Measurements from ENCODE around the gene E2F4. TPM values are rescaled to one million over a fixed set of nuclear protein-coding genes. Genes with fewer than 3 reads are reported as not detected.
A peak's percentile ranks its signal among the peaks of the same experiment; 100 is the strongest.

E2F4 gene
- total and polyA plus RNA-seq, 2 of the 8 experiments (the other 6 are each of a cell fraction or from before 2014, with no cell fraction given), result 79.9 to 157 TPM

DNA sequence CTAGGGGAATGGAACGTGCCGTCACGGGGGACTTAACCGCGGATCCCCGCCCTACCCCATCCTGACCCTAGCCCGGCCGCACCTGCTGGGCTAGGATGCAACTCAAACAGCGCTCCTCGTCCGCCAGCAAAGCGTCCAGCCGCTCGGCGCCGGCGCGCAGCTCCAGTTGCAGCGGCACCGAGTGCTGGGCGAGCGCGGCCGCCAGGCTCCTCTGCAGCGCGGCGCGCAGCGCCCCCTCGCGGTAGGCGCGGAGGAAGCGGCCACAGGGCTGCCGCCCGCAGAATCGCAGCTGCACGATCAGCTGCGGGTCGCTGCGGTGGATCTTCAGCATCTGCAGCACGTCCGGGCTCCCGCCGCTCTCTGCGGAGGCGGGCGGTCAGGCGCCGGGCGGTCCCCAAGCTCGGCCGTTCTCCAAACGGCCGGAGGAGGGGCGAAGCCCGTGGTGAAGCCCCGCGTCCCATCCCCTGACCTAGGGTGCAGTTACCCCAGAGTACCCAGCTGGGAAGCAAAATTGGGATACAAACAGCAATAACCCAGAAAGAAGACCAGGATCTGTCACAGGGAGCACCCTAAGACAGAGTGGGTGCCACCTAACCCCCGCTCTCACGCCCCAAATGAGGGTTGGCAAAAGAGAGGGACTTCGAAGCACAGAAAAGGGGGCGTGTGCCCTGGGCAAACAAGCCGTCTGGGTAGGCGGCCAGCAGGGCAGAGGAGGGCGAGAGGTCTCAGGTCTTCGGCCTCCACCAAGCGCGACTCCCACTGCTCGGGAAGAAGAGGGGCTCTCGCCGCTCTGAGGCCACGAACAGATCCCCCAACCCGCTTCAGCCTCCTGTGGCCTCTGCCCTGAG is 36.4 kb upstream of the E2F4 start (continued):
- TF ChIP-seq ATF2 (IDR thresholded peaks at IDR 0.05; ENCODE audit: low read length) (no peak), CTBP2 (IDR thresholded peaks at IDR 0.05; ENCODE audit: borderline replicate concordance, insufficient read depth, insufficient read length, low read length) (no peak), RXRA (IDR thresholded peaks at IDR 0.05; ENCODE audit: insufficient read depth, low read depth, low read length) (no peak), SIN3A (conservative IDR thresholded peaks at IDR 0.05 in 1 of 2, IDR thresholded peaks at IDR 0.05 in 1 of 2; ENCODE audit: low read depth in 1 of 2, low read length in 2 of 2) (peak in 1 of 2 experiments; percentile 60; a peak in 1 of 4 replicates), EGR1 (IDR thresholded peaks at IDR 0.05; ENCODE audit: borderline replicate concordance, low read depth, low read length) (peak; percentile 28; the same call in 1 of the 2 replicates), CBX8 (IDR thresholded peaks at IDR 0.05; ENCODE audit: borderline replicate concordance, low read depth, low read length) (no peak), RAD21 (IDR thresholded peaks at IDR 0.05 in 1 of 2, conservative IDR thresholded peaks at IDR 0.05 in 1 of 2; ENCODE audit: low read depth in 2 of 2, low read length in 2 of 2) (peak; percentile 84 to 91), GABPA (IDR thresholded peaks at IDR 0.05; ENCODE audit: borderline replicate concordance, insufficient read depth, low read length) (peak; percentile 78), SIX5 (IDR thresholded peaks at IDR 0.05; ENCODE audit: low read depth, low read length) (no peak), POLR2A (IDR thresholded peaks at IDR 0.05; ENCODE audit: control extremely low read depth in 1 of 2, low read depth in 2 of 2, low read length in 2 of 2) (no peak), TCF12 (IDR thresholded peaks at IDR 0.05; ENCODE audit: low read depth, low read length) (0 out of 2 replicates have a peak, but pooled peaks have one; percentile 58), CHD1 (IDR thresholded peaks at IDR 0.05; ENCODE audit: low read depth, low read length) (no peak), SP2 (IDR thresholded peaks at IDR 0.05; ENCODE audit: low read length) (no peak), GTF2F1 (IDR thresholded peaks at IDR 0.05; ENCODE audit: borderline replicate concordance, low read depth, low read length) (no peak), ASH2L (IDR thresholded peaks at IDR 0.05; ENCODE audit: low read length) (no peak), PHF8 (conservative IDR thresholded peaks at IDR 0.05; ENCODE audit: low read depth, low read length) (no peak), YY1 (IDR thresholded peaks at IDR 0.05; ENCODE audit: low read depth, low read length) (peak; percentile 57; the same call in 1 of the 2 replicates), SUZ12 (IDR thresholded peaks at IDR 0.05; ENCODE audit: low read length) (peak; percentile 78), SIRT6 (IDR thresholded peaks at IDR 0.05; ENCODE audit: low read length) (no peak), CHD2 (IDR thresholded peaks at IDR 0.05; ENCODE audit: low read length) (no peak), JUN (IDR thresholded peaks at IDR 0.05; ENCODE audit: low read depth, low read length) (no peak), ZNF274 (IDR thresholded peaks at IDR 0.05; ENCODE audit: borderline replicate concordance, extremely low read depth, low read length) (no peak), FOSL1 (IDR thresholded peaks at IDR 0.05; ENCODE audit: insufficient read depth, low read depth, low read length) (no peak)
